ENCODE data around the gene TMEM184C. TPM values are rescaled to one million over a fixed set of nuclear protein-coding genes. Genes with fewer than 3 reads are reported as not detected.

TMEM184C gene
- 19.1 and 21.4 TPM in 2 replicates for total RNA-seq

DNA sequence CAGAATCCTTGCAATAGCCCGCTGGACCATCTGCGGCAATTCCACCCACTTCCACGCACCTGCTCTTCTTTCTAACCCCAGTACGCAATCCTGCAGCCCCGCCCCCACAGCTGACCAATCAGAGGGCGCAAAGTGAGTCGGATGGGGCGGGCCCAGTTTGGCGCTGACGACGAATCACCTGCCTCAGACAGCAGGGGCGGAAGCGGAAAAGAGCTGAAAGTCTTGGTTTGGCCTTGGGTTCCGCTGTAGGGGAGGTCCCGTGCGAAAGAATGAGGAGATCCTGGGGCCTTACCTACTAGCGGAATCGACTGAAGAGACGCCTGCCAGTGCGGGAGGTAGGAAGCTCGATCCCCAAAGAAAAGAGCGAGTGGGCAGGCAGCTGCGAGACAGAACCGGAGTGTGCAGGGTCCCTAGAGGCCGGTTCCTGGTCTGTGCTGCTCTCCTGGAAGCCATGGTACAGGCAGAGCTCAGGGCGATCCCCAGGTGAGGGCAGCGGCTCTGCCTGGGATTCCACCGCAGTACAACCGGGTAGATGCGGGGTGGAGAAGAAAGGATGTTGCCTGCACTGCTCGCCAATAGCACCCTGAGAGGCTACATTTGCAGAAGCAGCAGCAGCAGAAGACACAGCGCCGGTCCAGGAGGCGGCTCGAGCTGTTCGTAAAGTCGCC is at the start of gene TMEM184C:
TMEM184C (plus strand) TSS at position 225 of the 668 bp plus-strand sequence. CDS start 560 bp downstream, outside the sequence.
- intact Hi-C loops (cut with micrococcal nuclease), result loop anchor here (1.0 to 5.0 kb wide), 5 partner anchors 67 to 825 kb away; partner anchors contain the start of genes NR3C2 and PRMT9

DNA sequence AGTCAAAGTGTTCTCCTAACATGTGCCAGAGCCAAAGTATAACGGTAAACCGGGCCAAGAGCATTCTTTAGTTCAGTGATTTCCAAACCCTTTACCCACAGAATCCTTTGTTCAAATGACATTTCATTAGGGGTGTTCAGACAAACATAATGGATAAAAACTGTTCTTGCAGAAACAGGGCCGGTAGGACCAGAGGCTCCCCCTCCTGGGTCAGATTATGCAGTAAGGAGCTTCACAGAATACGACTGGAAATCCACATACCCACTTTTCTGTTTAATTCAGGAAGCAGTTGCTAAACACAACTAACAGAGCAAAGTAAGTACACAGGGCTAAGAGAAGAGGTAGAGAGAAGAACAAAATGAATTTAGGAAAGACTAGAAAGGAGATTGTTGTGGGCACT is 46.6 kb upstream of the TMEM184C start:
- intact Hi-C loops (cut with micrococcal nuclease), result no loop called here

DNA sequence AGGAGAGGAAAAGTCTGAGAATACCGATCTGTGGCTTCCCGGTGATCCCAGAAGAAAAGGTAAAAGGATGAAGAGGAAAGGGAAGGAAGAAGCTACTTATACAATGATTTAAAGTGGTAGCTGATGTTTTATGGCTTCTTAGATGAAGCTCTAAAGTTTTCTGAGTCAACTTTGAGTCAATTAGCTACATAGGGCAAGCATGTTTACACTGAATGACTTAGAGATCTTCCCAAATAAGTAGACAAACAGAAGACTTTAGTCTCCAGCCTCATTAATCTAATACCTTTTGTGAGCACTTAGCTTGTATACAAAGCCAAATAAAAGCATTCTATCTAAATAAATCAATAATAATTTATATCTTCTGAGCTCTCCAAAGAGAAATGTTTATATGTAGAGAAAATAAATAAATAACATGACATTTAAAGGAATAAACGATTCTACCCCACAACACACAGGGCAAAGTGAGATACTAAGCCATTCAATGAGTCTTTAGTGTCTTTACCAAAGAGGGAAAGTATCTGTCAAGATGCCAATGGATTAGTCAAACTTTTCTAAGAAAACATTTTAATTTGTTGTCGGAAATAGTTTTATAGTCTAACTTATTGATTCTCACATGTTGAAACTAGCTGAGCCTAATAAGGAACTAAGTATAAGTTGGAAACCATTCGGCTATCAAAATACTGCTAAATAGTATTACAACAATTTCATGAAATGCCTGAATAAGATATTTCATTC is 46.0 kb upstream of the TMEM184C start:
- intact Hi-C loops (cut with micrococcal nuclease), result no loop called here

DNA sequence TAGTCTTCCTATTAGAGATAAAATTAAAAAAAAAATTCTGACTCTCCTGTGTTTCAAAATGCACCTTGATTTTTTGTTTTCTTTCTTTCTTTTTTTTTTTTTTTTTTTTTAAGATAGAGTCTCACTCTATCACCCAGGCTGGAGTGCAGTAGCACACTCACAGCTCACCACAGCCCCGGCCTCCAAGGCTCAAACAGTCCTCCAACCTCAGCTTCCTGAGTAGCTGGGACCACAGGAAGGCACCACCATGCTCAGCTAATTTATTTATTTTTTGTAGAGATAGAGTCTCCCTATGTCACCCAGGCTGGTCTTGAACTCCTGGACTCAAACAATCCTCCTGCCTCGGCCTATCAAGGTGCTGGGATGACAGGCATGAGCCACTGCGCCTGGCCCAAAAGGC is 41.1 kb upstream of the TMEM184C start:
- intact Hi-C loops (cut with micrococcal nuclease), result no loop called here

DNA sequence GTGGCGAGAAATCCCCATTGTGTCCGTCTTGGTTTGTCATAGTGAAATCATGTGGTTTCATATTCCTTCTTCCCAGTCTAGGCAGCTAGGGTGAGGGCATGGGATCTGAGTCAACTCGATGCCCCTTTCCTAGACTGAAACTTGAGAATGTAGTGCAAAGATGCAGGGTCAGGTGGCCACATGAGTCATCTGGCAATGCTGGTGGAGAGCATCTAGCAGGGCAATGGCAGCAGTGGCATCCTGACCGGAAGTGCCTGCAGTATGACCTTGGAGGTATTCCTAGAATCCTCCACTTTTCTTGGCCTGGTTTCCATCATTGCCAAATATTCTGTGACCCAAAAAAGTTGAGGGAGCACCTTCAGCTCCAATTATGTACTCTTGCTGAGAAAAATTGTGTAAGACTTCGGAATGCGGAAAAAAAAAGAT is 39.1 kb upstream of the TMEM184C start:
- intact Hi-C loops (cut with micrococcal nuclease), result no loop called here

DNA sequence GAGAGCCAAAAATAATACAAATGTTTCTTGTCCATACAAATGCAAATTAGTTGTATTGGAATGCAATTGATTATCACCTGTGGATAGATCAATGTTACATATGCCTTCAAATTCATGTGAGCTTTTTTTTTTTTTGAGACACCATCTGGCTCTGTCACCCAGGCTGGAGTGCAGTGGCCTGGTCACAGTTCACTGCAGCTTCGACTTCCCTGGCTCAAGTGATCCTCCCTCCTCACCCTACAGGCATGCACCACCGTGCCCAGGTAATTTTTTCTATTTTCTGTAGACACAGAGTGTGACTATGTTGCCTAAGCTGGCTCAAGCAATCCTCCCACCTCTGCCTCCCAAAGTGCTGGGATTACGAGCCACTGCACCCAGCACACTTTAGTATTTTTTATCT is 38.6 kb upstream of the TMEM184C start:
- intact Hi-C loops (cut with micrococcal nuclease), result no loop called here

DNA sequence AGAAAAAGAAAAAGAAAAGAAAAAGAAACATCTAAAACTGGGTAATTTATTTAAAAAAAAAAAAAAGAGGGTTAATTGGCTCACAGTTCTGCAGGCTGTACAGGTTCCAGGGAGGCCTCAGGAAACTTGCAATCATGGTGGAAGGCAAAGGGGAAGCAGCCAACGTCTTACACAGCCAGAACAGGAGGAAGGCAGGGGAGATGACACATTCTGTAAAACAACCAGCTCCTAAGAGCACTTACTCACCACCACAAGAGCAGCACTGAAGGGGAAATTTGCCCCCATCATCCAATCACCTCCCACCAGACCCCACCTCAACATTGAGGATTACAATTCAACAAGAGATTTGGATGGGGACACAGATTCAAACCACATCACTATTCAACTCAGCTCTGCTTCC is 36.8 kb upstream of the TMEM184C start:
- intact Hi-C loops (cut with micrococcal nuclease), result no loop called here

DNA sequence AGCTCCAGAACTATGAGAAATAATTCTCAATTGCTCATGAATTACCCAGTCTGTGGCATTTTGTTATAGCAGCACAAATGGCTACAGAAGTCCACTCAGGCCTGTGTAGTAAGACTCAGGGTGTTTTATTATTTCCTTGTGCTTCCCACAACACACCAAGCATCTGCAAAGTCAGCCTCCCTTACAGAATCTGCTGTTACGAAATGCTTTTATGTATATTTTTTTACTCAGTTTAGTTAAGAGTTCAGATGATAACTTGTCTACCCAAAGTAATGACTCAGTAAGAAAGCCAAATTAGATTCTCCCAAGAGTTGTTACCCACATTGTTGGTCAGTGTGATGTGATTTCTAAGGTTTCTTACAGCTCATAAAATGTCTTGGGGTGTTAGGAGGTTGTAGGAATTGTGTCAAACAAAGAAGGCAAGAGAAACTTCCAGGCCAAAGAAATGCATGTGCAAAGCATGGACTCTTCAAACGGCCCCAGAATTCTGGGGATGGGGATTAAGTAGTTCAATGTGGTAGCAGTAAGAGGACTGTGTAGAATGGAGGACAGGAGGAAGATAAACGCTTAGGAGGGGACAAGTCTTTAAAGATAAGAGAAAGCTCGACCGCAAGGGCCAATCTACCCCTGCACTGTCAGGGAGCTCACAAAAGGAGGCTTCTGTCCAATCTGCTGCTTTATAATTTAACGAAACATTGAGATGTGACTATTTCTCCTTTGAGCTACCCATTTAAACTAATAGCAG is 35.4 kb upstream of the TMEM184C start:
- intact Hi-C loops (cut with micrococcal nuclease), result no loop called here

DNA sequence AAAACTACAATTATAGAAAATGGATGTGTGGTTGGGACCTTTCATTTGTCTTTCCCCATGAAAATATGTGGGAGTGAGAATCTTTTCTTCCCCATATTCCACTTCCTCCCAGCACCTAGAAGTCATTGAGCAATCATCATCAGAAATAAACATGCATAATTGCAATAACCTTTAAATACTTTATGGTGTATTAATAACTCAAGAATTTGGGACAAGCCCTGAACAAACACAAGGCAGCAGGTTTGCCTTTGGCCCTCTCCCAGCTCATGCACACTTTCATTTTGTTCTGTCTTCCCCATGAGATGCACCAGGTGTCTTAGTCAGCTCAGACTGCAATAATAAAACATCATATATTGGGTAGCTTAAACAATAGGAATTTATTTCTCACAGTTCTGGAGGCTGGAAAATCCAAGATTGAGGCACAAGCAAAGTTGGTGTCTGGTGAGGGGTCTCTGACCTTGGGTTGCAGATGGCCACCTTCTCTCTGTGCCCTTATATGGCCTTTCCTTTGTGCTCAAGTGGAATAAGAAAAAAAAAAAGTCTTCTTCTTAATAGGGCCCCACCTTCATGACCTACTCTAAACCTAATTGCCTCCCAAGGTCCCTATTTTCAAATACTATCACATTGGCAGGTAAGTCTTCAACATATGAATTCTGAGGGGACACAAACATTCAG is 34.7 kb upstream of the TMEM184C start:
- intact Hi-C loops (cut with micrococcal nuclease), result no loop called here

DNA sequence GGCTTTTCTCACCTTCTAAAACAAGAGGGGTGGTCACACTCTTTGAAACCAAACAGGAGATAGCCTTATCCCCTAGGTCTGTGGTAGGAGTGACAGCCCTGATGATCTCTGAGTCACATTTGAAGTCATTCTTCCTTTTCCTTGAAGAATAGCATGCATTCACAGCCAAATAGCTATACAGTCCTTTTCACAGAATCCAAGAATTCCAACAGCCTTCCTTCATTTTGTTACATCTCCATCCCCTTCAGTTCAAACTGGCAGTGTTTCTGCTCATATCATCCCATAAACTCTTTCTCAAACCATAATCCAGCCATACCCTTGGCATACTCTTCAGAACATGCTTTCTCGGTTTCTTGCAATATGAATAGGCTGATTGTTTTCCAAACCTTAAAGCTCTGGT is 33.3 kb upstream of the TMEM184C start:
- intact Hi-C loops (cut with micrococcal nuclease), result no loop called here

DNA sequence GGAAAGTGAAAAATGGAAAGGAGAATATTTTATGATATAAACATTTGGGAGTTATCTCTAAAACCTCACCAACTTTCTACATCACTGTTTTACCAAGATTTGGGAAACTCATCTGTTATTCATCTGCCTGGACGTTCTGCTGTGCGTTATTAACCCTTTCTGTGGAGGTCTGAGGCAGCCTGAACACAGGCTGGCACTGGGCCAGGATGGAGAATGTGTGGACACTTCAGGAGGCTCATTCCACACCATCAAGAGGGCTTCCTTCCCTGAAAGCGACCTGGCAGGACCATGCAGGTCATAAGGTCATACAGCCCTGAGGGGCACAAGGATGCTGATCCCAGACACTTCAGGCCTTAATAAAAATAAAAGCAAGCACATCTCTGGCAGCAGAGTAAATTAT is 31.2 kb upstream of the TMEM184C start:
- intact Hi-C loops (cut with micrococcal nuclease), result no loop called here

DNA sequence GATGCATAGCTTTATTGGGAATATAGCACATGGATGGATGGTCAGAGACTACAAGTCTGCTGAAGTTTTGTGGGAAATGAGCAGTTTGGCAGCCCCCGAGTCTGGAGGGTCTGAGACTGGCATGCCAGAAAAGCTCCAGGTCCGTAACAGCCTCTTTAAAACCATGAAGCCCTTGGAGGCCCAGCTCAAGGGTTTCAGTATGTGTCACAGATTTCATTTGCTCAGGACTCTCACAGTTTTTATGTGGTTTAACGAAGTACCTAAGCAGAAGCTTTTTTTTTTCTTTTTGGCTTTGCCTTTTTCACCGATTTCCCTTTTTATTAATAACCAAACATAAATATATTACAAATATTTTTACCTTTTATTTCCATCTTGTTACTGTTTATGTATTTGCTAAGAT is 30.6 kb upstream of the TMEM184C start:
- intact Hi-C loops (cut with micrococcal nuclease), result no loop called here

DNA sequence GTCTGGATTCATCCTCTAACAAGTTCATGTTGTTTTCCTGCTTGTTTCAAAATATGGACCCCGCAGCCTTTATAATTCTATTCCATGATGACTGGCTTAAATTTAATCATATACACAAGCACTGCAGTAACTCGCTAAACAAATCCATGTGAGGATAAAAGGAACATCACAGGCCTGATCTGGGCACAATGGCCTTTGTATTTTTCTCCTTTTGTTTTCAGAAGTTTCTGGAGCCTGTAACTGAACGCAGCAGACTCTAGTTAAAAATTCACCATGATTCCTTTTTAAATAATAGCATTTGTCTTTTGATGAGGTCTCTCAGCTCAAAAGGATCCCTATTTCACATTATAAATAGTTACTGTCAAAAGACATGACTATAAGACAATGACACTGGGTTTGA is 30.2 kb upstream of the TMEM184C start:
- intact Hi-C loops (cut with micrococcal nuclease), result no loop called here

DNA sequence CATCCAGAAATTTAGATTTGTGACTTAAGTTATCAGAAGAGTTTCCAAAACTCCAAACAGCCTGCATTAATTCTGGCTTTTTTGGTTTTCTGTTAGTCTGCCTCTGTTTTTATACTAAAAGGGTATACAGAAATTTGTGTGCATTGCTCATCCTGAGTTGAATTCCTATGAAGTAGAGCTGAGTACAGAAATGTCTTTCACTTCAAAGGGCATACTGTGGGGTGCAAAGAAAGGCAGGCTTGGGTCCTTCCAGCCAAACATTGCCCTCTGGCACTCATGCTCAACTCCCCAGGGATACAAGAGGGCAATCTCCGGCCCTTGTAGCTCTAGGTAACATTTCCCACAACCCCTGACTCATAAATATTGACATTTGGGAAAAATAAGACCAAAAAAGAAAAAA is 27.6 kb upstream of the TMEM184C start:
- intact Hi-C loops (cut with micrococcal nuclease), result no loop called here

DNA sequence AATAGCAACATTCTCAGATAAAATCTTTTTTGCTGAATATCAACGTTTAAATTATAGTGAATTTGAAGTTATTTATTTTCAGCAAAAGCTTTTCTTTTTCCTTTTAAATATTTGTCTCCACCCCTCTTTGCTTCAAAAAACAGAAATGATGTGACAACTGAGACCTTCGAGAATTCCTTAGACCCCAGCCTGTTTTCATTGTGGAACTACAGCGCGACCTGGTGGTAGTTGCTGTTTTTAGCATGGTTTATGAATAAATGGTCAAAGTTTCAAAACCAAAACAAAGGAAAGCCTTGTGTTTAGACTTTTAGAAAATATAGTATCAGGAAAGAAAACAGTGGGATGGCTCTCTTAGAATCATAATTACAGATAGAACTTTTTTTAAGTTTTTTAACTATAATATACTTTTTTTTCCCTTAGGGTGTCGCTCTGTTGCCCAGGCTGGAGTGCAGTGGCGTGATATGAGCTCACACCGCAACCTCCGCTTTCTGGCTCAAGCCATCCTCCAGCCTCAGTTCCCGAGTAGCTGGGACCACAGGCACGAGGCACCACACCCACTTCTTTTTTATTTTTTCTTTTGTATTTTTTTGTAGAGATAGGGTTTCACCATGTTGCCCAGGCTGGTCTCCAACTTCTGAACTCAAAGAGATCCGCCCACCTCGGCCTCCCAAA is 26.8 kb upstream of the TMEM184C start:
- intact Hi-C loops (cut with micrococcal nuclease), result loop anchor here (1.0 to 5.0 kb wide), 4 partner anchors 71 to 1253 kb away; no protein-coding TSS in a partner anchor

DNA sequence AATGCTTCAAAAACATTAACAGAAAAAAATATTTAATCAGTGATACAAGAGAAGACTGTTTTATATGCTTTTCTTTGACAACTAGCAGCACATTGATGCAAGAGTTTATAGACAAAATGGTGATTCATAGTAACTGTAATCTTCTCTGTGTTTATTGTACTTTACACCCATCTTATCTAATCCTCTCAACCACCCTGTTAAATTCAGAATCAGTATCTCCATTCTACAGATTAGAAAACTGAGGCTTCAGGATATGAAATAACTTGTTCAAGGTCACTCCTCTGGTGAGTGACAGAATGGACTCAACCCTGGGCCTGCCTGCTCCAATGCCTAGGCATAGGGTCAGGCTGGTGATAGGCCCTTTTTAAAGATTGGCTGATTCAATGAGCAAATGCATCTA is 26.1 kb upstream of the TMEM184C start:
- intact Hi-C loops (cut with micrococcal nuclease), result loop anchor here (5.0 kb wide), 1 partner anchor 1254 kb away; no protein-coding TSS in a partner anchor

DNA sequence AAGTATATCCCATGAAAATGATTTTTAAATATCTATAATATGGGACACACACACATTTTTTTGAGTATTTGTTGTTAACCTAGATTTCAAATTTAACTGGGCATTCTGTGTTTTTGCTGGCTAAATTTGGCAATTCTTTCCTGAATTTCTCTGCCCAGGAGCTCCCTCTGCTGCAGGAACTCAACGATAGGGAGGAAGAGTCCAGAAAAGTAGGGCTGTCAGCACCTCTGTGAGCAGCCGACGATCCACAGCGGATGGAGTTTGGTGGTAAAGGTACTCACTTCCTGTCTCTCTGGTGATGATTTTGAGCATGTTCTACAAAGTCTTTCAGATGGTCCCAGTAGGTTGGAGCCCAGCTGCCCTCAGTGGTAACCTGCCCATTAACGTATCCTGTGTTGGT is 23.1 kb upstream of the TMEM184C start:
- intact Hi-C loops (cut with micrococcal nuclease), result loop anchor here (5.0 kb wide), 1 partner anchor 1257 kb away; no protein-coding TSS in a partner anchor

DNA sequence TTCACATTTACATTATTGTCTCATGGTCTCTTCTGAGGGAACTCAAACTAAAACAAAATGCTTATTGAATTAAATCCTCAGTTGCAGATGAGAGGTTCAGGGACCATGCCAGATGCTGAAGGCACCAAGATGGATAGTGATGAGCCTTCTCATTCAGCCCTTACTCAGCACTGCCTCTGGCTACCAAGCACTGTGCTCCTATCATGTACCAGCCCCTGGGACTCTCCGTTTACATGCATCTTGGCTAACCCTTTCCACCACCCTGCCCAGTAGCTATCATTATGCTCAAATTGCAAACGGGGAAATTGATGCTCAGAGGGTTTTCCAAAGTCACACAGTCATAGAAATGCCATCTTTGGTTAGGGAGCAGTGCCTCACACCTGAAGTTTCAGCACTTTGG is 22.6 kb upstream of the TMEM184C start:
- intact Hi-C loops (cut with micrococcal nuclease), result loop anchor here (5.0 kb wide), 1 partner anchor 1257 kb away; no protein-coding TSS in a partner anchor

DNA sequence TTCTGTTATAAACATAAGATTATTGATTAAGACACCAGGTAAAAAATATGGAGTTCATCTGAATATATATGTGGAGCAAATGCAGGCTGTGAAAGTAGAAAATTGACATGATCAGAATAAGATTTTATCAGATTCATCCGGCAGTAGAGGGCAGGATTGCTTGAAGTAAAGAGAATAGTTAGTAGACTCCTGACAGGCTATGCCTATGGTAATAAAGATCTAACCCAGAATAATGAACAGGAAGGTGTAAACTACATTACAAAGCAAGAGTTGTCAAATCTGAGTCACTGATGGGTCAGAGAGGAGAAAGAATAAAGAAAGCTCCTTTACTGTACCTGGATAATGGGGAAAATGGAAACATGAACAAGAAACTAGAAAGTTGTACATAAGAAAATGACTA is 20.8 kb upstream of the TMEM184C start:
- intact Hi-C loops (cut with micrococcal nuclease), result no loop called here

DNA sequence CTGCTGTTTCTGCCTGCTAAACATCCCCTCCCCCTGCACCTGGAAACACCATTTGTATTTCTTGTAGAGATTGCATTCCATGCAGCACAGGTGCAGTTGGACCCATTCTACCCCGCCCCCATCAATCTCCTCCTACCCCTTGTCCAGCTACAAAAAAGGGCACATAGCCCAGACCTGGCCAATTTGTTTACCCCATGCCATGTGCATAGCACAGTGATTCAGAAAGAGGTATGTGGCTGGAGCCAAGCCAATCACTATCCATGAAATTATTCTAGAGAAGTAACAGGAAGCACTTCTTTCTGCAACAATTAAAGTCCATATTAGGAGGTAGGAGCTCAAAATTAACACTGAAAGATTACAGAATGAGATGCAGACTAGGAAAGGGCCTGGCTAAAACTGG is 20.2 kb upstream of the TMEM184C start:
- intact Hi-C loops (cut with micrococcal nuclease), result no loop called here

DNA sequence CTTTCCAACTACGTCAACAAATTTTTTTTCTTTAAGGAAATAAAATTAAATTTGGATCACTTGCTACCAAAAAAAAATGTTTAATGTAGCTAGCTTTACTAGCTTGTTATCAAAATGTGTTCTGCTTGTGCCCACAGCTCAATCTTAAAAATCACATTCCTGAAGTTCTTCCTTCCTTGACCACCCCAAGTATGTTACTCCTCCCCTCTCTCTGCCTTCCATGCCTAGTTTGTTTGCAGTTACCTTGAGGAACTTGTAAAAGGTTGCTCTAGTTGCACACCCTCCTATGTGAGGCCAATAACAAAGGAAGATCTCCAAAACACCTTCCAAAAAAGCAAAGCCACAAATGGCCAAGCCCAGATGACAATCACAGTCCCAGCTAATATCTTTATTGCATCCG is 19.6 kb upstream of the TMEM184C start:
- intact Hi-C loops (cut with micrococcal nuclease), result no loop called here
